C4-2B (cell line): Measurements from ENCODE around the gene TBC1D10A.

ENCODE experiments used
- H3K27ac ChIP-seq: fragments of 450-650 bp; 2 replicates; pipeline ENCODE4 v1.5.1; 2017
- CTCF ChIP-seq: fragments of 450-650 bp; conservative IDR thresholded peaks from 2 replicates; pipeline ENCODE4 v1.5.1; 2017; ENCODE audit warnings: mild to moderate bottlenecking
- ZFX ChIP-seq: fragments of 450-650 bp; IDR thresholded peaks from 2 replicates; pipeline ENCODE4 v1.6.1; 2017

TBC1D10A gene

GRCh38 chr22:30305519-30305905 lies 21.2 kb downstream of the TBC1D10A start:
- peak overlapping the region; percentile 67 for H3K27ac ChIP-seq
- no peak for TF ChIP-seq CTCF

DNA sequence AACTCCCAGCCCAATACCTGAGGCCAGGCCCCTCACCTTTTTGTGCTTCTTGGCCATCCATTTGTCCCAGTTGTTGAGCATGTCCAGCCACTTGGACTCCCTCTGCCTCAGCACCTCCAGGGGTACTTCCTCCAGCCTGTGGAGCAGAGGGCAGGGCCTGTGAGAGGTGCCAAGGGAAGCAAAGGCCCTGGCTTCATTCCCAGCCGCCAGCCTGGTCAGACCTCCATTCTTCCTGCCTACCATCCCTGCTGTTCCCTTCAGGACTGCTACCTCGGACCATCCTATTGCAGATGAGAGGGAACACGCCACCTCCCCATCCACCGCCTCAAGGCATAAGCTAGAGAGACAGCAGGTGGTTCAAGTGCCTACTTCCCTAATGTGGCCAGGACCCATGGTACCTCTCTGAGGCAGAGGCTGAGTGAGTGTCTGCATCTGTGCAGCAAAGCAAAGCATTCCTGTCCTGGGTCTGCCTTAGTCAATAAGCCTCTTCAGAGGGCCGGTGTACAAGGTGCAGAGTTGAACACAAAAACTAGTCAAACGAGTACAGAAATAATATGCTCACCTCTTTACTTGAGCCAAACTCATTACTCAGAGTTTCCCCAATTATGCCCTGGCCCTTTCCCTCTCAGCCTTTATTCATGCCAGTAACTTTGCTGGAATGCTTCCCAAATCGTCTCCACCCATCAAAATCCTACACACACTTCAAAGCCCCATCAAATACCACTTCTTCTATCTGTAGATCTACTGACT lies 22.1 kb downstream of the TBC1D10A start:
- no peak for TF ChIP-seq CTCF
- TF ChIP-seq ZFX = no peak
- peak overlapping the region; percentile 67 for H3K27ac ChIP-seq

DNA sequence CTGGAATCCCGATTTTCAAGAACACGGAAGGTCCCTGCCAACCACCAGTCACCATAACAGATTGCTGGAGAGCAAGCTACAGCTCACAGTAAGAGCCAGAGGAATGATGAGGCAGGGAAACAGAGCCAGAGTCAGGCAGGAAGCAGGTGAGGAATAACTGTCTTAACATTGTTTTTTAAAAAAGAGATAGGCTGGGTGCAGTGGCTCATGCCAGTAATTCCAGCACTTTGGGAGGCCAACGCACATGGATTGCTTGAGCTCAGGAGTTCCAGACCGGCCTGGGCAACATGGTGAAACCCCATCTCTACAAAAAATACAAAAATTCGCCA lies 24.0 kb downstream of the TBC1D10A start:
- peak overlapping the region; percentile 67 for H3K27ac ChIP-seq

DNA sequence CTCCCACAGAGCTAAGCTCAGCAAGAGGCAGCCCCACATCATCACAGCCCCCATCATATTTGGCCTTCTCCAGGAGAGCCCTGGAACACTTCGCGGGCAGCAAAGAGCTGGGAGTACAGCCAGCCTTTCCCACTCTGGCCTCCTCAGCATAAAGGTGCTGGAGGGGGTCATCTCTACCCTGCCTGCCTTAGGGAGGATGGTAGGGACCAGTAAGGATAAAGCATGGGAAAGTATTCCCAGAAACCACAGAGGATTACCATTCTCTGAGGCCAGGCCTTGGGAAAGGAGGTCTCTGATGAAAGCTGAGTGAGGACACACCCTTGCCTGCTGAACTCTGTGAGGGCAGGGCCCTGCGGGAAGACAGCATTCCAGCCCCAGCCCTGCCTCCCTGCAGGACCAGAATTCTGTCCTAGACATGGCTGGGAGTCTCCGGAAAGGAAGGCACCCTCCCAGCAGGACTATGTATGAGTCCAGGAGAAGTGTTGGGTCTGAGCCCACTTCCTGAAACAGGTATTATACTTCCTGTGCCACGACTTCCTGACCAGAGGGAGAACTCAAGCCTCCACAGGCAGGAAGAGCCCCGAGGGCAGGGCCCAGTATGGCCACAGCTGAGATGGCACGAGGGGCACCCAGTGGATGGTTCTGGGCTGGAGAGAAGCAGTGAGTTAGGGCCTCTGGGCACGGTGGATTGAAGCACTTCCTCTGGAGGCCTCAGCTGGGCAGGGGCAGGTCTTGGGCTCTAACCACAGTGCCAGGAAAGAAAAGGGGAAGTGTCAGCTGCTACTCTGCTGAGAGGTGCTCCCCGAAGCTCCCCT lies 24.5 kb downstream of the TBC1D10A start:
- no peak for TF ChIP-seq ZFX
- TF ChIP-seq CTCF = no peak
- peak overlapping the region; percentile 67 for H3K27ac ChIP-seq

More for the DNA sequence above, 24.0 kb downstream of the TBC1D10A start:
- TF ChIP-seq CTCF (no peak), ZFX (no peak)

DNA sequence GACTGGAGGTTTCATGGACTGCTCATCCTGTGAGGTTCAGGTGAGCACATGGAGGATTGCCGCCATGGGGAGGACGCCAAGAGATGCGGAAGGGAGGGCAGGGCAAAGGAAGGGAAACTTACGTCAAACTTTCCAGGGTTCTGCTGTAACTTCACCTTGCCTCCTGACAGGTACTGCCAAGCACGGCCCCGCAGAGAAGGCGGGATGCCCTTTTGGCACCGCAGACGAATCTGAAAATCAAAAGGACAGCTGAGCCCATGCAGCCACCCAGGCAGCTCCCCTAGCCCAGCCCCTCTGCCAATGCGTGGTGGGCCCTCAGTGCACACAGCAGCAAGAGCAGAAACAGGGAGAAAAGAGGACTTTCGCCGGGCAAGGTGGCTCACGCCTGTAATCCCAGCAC lies 27.4 kb downstream of the TBC1D10A start:
- TF ChIP-seq CTCF (no peak), ZFX (no peak)
- H3K27ac ChIP-seq = peak overlapping the region; percentile 85

GRCh38 chr22:30297991-30298701 lies 28.6 kb downstream of the TBC1D10A start:
- peak overlapping the region; percentile 85 for H3K27ac ChIP-seq
- no peak; the same call in 1 of the 2 replicates for TF ChIP-seq CTCF
- no peak for TF ChIP-seq ZFX
